Measurements from ENCODE around the gene EIF4E2.
A peak's percentile ranks its signal among the peaks of the same experiment; 100 is the strongest.

Gene EIF4E2

GRCh38 chr2:232550354-232551249, at the start of gene EIF4E2, which contains the start of gene TIGD1:
Gene EIF4E2 (plus strand): TSS chr2:232550689. CDS start chr2:232550725, 36 bp downstream.
Gene TIGD1 (minus strand): TSS chr2:232550557. CDS start chr2:232549882, 675 bp downstream.
- DNase-seq (ENCODE audit: low spot score), result peak; percentile 85

- DNase-seq (ENCODE audit: low spot score), result no peak
These were observed 49.1 kb upstream of the EIF4E2 start for GRCh38 chr2:232501331-232501771.

- no peak for DNase-seq (ENCODE audit: low spot score)
These were observed 48.6 kb upstream of the EIF4E2 start for GRCh38 chr2:232501794-232502390.

- no peak for DNase-seq (ENCODE audit: low spot score)
These were observed 48.0 kb upstream of the EIF4E2 start for GRCh38 chr2:232502511-232502910.

GRCh38 chr2:232502911-232503808, 47.3 kb upstream of the EIF4E2 start:
- DNase-seq (ENCODE audit: low spot score), result no peak

GRCh38 chr2:232503809-232504323, 46.6 kb upstream of the EIF4E2 start:
- no peak for DNase-seq (ENCODE audit: low spot score)

- no peak for DNase-seq (ENCODE audit: low spot score)
These were observed 46.1 kb upstream of the EIF4E2 start for GRCh38 chr2:232504438-232504837.

- DNase-seq (ENCODE audit: low spot score), result no peak
These were observed 44.6 kb upstream of the EIF4E2 start for GRCh38 chr2:232505856-232506255.

- no peak for DNase-seq (ENCODE audit: low spot score)
These were observed 43.8 kb upstream of the EIF4E2 start for GRCh38 chr2:232506709-232507108.

GRCh38 chr2:232508251-232508650, 42.2 kb upstream of the EIF4E2 start:
- no peak for DNase-seq (ENCODE audit: low spot score)

- no peak for DNase-seq (ENCODE audit: low spot score)
These were observed 39.1 kb upstream of the EIF4E2 start for GRCh38 chr2:232511336-232511890.

- DNase-seq (ENCODE audit: low spot score), result no peak
These were observed 37.9 kb upstream of the EIF4E2 start for GRCh38 chr2:232512602-232513001.

GRCh38 chr2:232513353-232513752, 37.1 kb upstream of the EIF4E2 start:
- DNase-seq (ENCODE audit: low spot score), result no peak

GRCh38 chr2:232515639-232516038, 34.9 kb upstream of the EIF4E2 start:
- DNase-seq (ENCODE audit: low spot score), result no peak

- no peak for DNase-seq (ENCODE audit: low spot score)
These were observed 33.9 kb upstream of the EIF4E2 start for GRCh38 chr2:232516551-232516950.

- no peak for DNase-seq (ENCODE audit: low spot score)
These were observed 31.6 kb upstream of the EIF4E2 start for GRCh38 chr2:232518844-232519243.

- no peak for DNase-seq (ENCODE audit: low spot score)
These were observed 30.7 kb upstream of the EIF4E2 start, which contains the start of gene PRSS56 for GRCh38 chr2:232519581-232520438. Gene PRSS56 (plus strand): TSS chr2:232520388. CDS start chr2:232520599, 211 bp downstream.

GRCh38 chr2:232520489-232520888, 30.0 kb upstream of the EIF4E2 start:
- no peak for DNase-seq (ENCODE audit: low spot score)

- DNase-seq (ENCODE audit: low spot score), result no peak
These were observed 29.4 kb upstream of the EIF4E2 start for GRCh38 chr2:232521098-232521497.

GRCh38 chr2:232521959-232522622, 28.4 kb upstream of the EIF4E2 start:
- peak; percentile 54 for DNase-seq (ENCODE audit: low spot score)
